HepG2 (cell line): Measurements from ENCODE around the gene ARHGEF1. TPM values are rescaled to one million over a fixed set of nuclear protein-coding genes. Genes with fewer than 3 reads are reported as not detected.

Source experiments
- ATAC-seq: fragments of 200-7000 bp; cut with Tn5 transposase; 3 replicates; pipeline ENCODE4 v1.9.1; 2020; ENCODE audit warnings: mild to moderate bottlenecking, moderate library complexity
- BruUV-seq: library from RNA; stranded (reverse); fragments of 400-500 nt; replicated peaks from 2 replicates; lab custom pipeline; 2021; lab: Mats Ljungman, UMichigan
- CTCF ChIA-PET: fragments of 300-600 bp; formaldehyde crosslinking; extraction: SDS; loops from one replicate; lab custom pipeline; 2021; ENCODE audit warnings: low total read pairs, inconsistent platforms, low intra/inter-chr PET ratio; lab: Yijun Ruan, JAX
- POLR2A ChIA-PET: fragments of 350-600 bp; sonication (Branson Sonifier 250); formaldehyde crosslinking; loops from one replicate; lab custom pipeline; 2020; ENCODE audit warnings: antibody characterized with exemption, inconsistent platforms; lab: Yijun Ruan, JAX
- DNase-seq: peaks from one replicate; pipeline ENCODE4 v3.0.0-alpha.2; 2015; ENCODE audit warnings: low spot score
- FAIRE-seq: peaks from 3 replicates; lab custom pipeline; 2011; peaks lifted over from hg19 to GRCh38; lab: Jason Lieb, UNC
- H2AFZ ChIP-seq: one replicate; pipeline ENCODE4 v1.6.1; 2011; ENCODE audit warnings: low read length, inconsistent platforms
- H3K27ac ChIP-seq: fragments of 300-600 bp; 3 replicates; pipeline ENCODE4 v1.8.0; 2011; ENCODE audit warnings: mixed run types, mild to moderate bottlenecking, mixed read lengths, low read length, inconsistent platforms; ENCODE audit not compliant: insufficient read depth; ENCODE audit errors: extremely low read length
- H3K27me3 ChIP-seq, 2 experiments: fragments of 200-600 bp in 1 of 2; 2 replicates in 1 of 2; 3 replicates in 1 of 2; pipeline versions ENCODE4 v1.6.0 to v1.8.0; 2011; ENCODE audit warnings: low read length in 2 of 2, mild to moderate bottlenecking in 2 of 2, moderate library complexity in 2 of 2, inconsistent platforms in 1 of 2; ENCODE audit not compliant: insufficient read depth in 2 of 2, control insufficient read depth in 1 of 2
- H3K36me3 ChIP-seq, 2 experiments: fragments of 200-600 bp in 1 of 2; replicated peaks in 1 of 2; 2 replicates in 1 of 2; 3 replicates in 1 of 2; pipeline versions ENCODE4 v1.5.1 to v1.8.0; 2011; ENCODE audit warnings: low read length in 2 of 2, inconsistent platforms in 1 of 2; ENCODE audit not compliant: insufficient read depth in 2 of 2, control insufficient read depth in 1 of 2
- H3K4me1 ChIP-seq: 2 replicates; pipeline ENCODE4 v1.5.1; 2012; ENCODE audit warnings: low read length, inconsistent platforms; ENCODE audit not compliant: insufficient read depth
- H3K4me2 ChIP-seq: 2 replicates; pipeline ENCODE4 v1.6.0; 2011; ENCODE audit warnings: low read depth, low read length, inconsistent platforms
- H3K4me3 ChIP-seq, 3 experiments: fragments of 200-600 bp in 1 of 3; sonication (generic), shearing (Covaris generic) in 1 of 3; replicated peaks in 1 of 3; 2 replicates each; pipeline ENCODE4 v1.5.1; 2011 to 2016; ENCODE audit warnings: low read length in 3 of 3, inconsistent platforms in 2 of 3, low read depth in 2 of 3, mild to moderate bottlenecking in 2 of 3, control low read depth in 1 of 3, mixed read lengths in 1 of 3; ENCODE audit not compliant: insufficient read depth in 1 of 3
- H3K79me2 ChIP-seq: one replicate; pipeline ENCODE4 v1.6.1; 2011; ENCODE audit warnings: low read length, inconsistent platforms; ENCODE audit not compliant: insufficient read depth
- H3K9ac ChIP-seq: 2 replicates; pipeline ENCODE4 v1.6.0; 2011; ENCODE audit warnings: mild to moderate bottlenecking, low read depth, low read length, inconsistent platforms; ENCODE audit not compliant: insufficient read depth
- H3K9me3 ChIP-seq: 2 replicates; pipeline ENCODE4 v1.5.1; 2012; ENCODE audit warnings: mild to moderate bottlenecking, low read length
- H4K20me1 ChIP-seq: 2 replicates; pipeline ENCODE4 v1.6.0; 2011; ENCODE audit warnings: inconsistent platforms, mild to moderate bottlenecking, low read length, moderate library complexity; ENCODE audit not compliant: insufficient read depth
- AGO2 ChIP-seq: fragments of 200-400 bp; formaldehyde crosslinking; optimal IDR thresholded peaks from 2 replicates; pipeline ENCODE3; 2017; ENCODE audit warnings: mild to moderate bottlenecking, low read depth, low read length, moderate library complexity
- CCAR2 ChIP-seq: fragments of 200-400 bp; formaldehyde crosslinking; optimal IDR thresholded peaks from 2 replicates; pipeline ENCODE3; 2018; ENCODE audit warnings: low read depth, mild to moderate bottlenecking, low read length, moderate library complexity
- CEBPG ChIP-seq: IDR thresholded peaks from 2 replicates; pipeline ENCODE4 v1.6.1; 2016
- KDM2A ChIP-seq: sonication (generic); formaldehyde crosslinking; IDR thresholded peaks from 2 replicates; pipeline ENCODE4 v1.4.0; 2020; ENCODE audit warnings: low read depth, missing genetic modification reagents, borderline replicate concordance
- POLR2AphosphoS5 ChIP-seq: IDR thresholded peaks from 2 replicates; pipeline ENCODE4 v1.6.1; 2012; ENCODE audit warnings: low read depth, low read length
- TBP ChIP-seq: sonication (generic); formaldehyde crosslinking; IDR thresholded peaks from 2 replicates; pipeline ENCODE4 v1.5.0; 2020; ENCODE audit warnings: missing genetic modification reagents
- ZBTB26 ChIP-seq: IDR thresholded peaks from 2 replicates; pipeline ENCODE4 v1.6.1; 2016; ENCODE audit warnings: missing compliant biosample characterization, missing genetic modification reagents, borderline replicate concordance
- ZNF563 ChIP-seq: sonication (generic); formaldehyde crosslinking; IDR thresholded peaks from 2 replicates; pipeline ENCODE4 v1.8.0; 2022; ENCODE audit warnings: mild to moderate bottlenecking, moderate library complexity, missing genetic modification reagents
- ZNF768 ChIP-seq: sonication (generic); formaldehyde crosslinking; IDR thresholded peaks from 2 replicates; pipeline ENCODE4 v1.4.0; 2020; ENCODE audit warnings: missing genetic modification reagents
- WGBS: methylation state at CpG from one replicate; pipeline ENCODE4 v1.1.6; 2017; ENCODE audit warnings: low lambda C conversion rate; 5-methylcytosine and 5-hydroxymethylcytosine counted together
- in situ Hi-C: cut with HindIII; loops from 2 replicates; pipeline ENCODE4 v1.10.0; 2017; ENCODE audit warnings: low pct_unique_long_range_greater_than_20kb; ENCODE audit not compliant: extremely low pct_ligation_motif_present
- intact Hi-C: fragments of 100-400 bp; cut with micrococcal nuclease; formaldehyde crosslinking; loops from one replicate; pipeline ENCODE4 v1.10.0; 2022; ENCODE audit not compliant: unreplicated experiment
- polyA plus RNA-seq, 8 experiments: library from polyadenylated mRNA; depleted of rRNA in 3 of 8; stranded (reverse) in 7 of 8; unstranded in 1 of 8; fragments of >200 nt; fragmentation: Illumina TruSeq in 4 of 8; extraction: Trizol in 4 of 8; gene quantifications; 2 replicates each; pipeline versions ENCODE4 v1.2.1 to v1.2.3, GENCODE V29; 2011 to 2016; ENCODE audit warnings: low read depth in 4 of 8, missing spikeins in 1 of 8, mixed read lengths in 1 of 8; ENCODE audit not compliant: insufficient read depth in 1 of 8
- total RNA-seq, 5 experiments: library from RNA; depleted of rRNA; stranded (reverse); fragments of >200 nt; fragmentation: Illumina TruSeq; extraction: Trizol; gene quantifications; 2 replicates each; pipeline ENCODE4 v1.2.3, GENCODE V29; 2016; ENCODE audit warnings: low read depth in 1 of 5
- TF ChIP-seq, protein P1 (sequence below): sonication (generic); formaldehyde crosslinking; IDR thresholded peaks from 2 replicates; pipeline ENCODE4 v1.5.1; 2020; ENCODE audit warnings: mild to moderate bottlenecking, missing genetic modification reagents

ARHGEF1 gene
- total and polyA plus RNA-seq, 2 of the 13 experiments (the other 11 are each of a cell fraction or from before 2014, with no cell fraction given), result 33.7 to 34.7 TPM

GRCh38 chr19:41910240-41910991 lies 27.4 kb downstream of the ARHGEF1 start:
- Histone ChIP-seq H3K4me1 (peaks cover under 1% of the 10 kb centered on the region; the same call in 1 of the 2 replicates), H3K27me3 (peaks cover 10 to 29% of the 10 kb centered on the region in 2 experiments), H4K20me1 (no peaks in the 10 kb centered on the region), H3K4me3 (no peak overlapping the region), H3K4me2 (no peak overlapping the region), H3K79me2 (no peaks in the 10 kb centered on the region), H3K9me3 (no peaks in the 10 kb centered on the region), H3K9ac (no peak overlapping the region), H3K27ac (no peak overlapping the region), H2AFZ (no peak overlapping the region), H3K36me3 (peaks cover 7 to 16% of the 10 kb centered on the region in 2 experiments; a peak in 4 of 5 replicates)
- no peak for FAIRE-seq
- WGBS, result 74% methylated on average over 10 of the region's 12 CpGs
- no peak for ATAC-seq
- in situ Hi-C loops, result no loop called here
- no peak for DNase-seq
- ChIA-PET CTCF (no interaction called here), POLR2A (no interaction called here)
- BruUV-seq, result no TSS peak
- intact Hi-C loops, result no loop called here
- TF ChIP-seq KDM2A (CRISPR knock-in tag) (0 out of 2 replicates have a peak, but pooled peaks have one; percentile 4), ZBTB26 (CRISPR knock-in tag) (no peak)

- 69% methylated on average over 13 of the region's 13 CpGs for WGBS
- FAIRE-seq, result no peak
- BruUV-seq, result TSS peak; percentile 38
These were observed 28.3 kb downstream of the ARHGEF1 start for GRCh38 chr19:41910992-41911888.

More at GRCh38 chr19:41910992-41911888, 28.3 kb downstream of the ARHGEF1 start:
- H3K4me2 ChIP-seq, result no peak overlapping the region
- H3K27ac ChIP-seq, result no peak overlapping the region
- CTCF ChIA-PET, result no interaction called here
- H4K20me1 ChIP-seq, result no peaks in the 10 kb centered on the region
- POLR2A ChIA-PET, result interaction anchor here (1.4 kb wide), 1 partner anchor 51 kb away, joined by 3 read pairs; the partner anchor contains the start of gene RPS19
- H3K4me1 ChIP-seq, result no peaks in the 10 kb centered on the region
- H3K36me3 ChIP-seq, result peaks cover 2 to 8% of the 10 kb centered on the region in 2 experiments; a peak in 3 of 5 replicates
- intact Hi-C loops (no loop called here), in situ Hi-C loops (no loop called here)
- H3K9ac ChIP-seq, result no peak overlapping the region
- peaks cover 10 to 32% of the 10 kb centered on the region in 2 experiments for H3K27me3 ChIP-seq
- no peaks in the 10 kb centered on the region for H3K9me3 ChIP-seq
- DNase-seq, result no peak
- ATAC-seq, result no peak
- no peak overlapping the region for H2AFZ ChIP-seq
- H3K79me2 ChIP-seq, result no peaks in the 10 kb centered on the region
- peak; percentile 98 for TF ChIP-seq ZNF768 (CRISPR knock-in tag)
- TF ChIP-seq ZNF563 (CRISPR knock-in tag), result no peak
- peak; percentile 81 for TF ChIP-seq CCAR2
- TF ChIP-seq, protein P1, sequence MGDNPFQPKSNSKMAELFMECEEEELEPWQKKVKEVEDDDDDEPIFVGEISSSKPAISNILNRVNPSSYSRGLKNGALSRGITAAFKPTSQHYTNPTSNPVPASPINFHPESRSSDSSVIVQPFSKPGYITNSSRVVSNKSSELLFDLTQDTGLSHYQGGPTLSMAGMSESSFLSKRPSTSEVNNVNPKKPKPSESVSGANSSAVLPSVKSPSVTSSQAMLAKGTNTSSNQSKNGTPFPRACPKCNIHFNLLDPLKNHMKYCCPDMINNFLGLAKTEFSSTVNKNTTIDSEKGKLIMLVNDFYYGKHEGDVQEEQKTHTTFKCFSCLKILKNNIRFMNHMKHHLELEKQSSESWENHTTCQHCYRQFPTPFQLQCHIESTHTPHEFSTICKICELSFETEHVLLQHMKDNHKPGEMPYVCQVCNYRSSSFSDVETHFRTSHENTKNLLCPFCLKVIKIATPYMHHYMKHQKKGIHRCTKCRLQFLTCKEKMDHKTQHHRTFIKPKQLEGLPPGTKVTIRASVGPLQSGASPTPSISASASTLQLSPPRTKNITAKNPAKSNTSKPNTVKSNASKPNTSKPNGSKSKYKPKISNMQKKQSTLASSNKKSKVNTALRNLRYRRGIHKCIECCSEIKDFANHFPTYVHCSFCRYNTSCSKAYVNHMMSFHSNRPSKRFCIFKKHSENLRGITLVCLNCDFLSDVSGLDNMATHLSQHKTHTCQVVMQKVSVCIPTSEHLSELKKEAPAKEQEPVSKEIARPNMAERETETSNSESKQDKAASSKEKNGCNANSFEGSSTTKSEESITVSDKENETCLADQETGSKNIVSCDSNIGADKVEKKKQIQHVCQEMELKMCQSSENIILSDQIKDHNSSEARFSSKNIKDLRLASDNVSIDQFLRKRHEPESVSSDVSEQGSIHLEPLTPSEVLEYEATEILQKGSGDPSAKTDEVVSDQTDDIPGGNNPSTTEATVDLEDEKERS (CRISPR knock-in tag), result no peak
- peak; percentile 9; the same call in 1 of the 2 replicates for TF ChIP-seq POLR2AphosphoS5
- no peak for TF ChIP-seq CEBPG (CRISPR knock-in tag)
- no peak for TF ChIP-seq TBP (CRISPR knock-in tag)
- peak; percentile 12 for TF ChIP-seq AGO2
- H3K4me3 ChIP-seq, result no peak overlapping the region
